ENCODE results near the gene ARF3.

DNA sequence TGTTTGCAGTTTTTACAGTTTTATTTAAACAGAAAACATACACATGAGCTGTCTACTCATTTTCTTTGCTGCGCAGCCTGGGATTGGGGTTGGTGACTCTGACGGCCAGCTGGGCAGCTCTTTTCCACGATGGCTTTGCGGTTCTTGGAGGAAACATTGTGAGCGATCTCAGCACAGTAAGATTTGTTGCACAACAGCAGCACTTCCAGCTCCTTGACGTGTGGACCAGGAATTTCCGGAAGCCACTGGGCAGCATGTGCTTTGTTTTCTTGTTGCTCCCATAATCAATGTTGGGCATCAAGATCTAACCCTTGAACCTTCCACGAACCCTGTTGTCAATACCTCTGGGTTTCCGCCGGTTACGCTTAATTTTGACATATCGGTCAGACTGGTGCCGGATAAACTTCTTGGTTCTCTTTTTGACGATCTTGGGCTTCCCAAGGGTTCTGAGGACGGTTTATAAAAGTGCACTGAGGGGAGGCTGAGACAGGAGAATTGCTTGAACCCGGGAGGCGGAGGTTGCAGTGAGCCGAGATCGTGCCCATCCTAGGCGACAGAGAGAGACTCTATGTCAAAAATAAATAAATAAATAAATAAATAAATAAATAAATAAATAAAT, 53.8 kb downstream of the ARF3 start:
- TF ChIP-seq POLR2A (IDR thresholded peaks at IDR 0.05; ENCODE audit: low read depth, low read length) = no peak
- no peak for TF ChIP-seq SPI1 (IDR thresholded peaks at IDR 0.05; ENCODE audit: low read depth, low read length)
- no peak for TF ChIP-seq PAX5 (IDR thresholded peaks at IDR 0.05; ENCODE audit: insufficient read depth, low read length, severe bottlenecking)
- no peak for TF ChIP-seq TAF1 (IDR thresholded peaks at IDR 0.05; ENCODE audit: low read depth, low read length)
- TF ChIP-seq POLR2AphosphoS5 (IDR thresholded peaks at IDR 0.05; ENCODE audit: low read depth, low read length) = no peak
